Peyer's patch (tissue), 4 donors: Measurements from ENCODE around the gene BAG3.

Source experiments
- POLR2A ChIP-seq, 2 donors: fragments of 450-650 bp; IDR thresholded peaks; one replicate each; pipeline ENCODE4 v1.5.1; 2017; ENCODE audit warnings: antibody characterized with exemption in 2 of 2, mild to moderate bottlenecking in 2 of 2, moderate library complexity in 2 of 2
- TF ChIP-seq, protein P1 (sequence below), 6 experiments: fragments of 450-650 bp in 4 of 6; fragments of 200-600 bp in 2 of 6; sonication (generic) in 1 of 6; IDR thresholded peaks; one replicate each; pipeline ENCODE4 v1.5.1; 2017 to 2019; ENCODE audit warnings: antibody characterized with exemption in 6 of 6, mild to moderate bottlenecking in 3 of 6, moderate library complexity in 1 of 6

GRCh38 chr10:119693262-119693957 lies 42.2 kb downstream of the BAG3 start:
- TF ChIP-seq, protein P1, sequence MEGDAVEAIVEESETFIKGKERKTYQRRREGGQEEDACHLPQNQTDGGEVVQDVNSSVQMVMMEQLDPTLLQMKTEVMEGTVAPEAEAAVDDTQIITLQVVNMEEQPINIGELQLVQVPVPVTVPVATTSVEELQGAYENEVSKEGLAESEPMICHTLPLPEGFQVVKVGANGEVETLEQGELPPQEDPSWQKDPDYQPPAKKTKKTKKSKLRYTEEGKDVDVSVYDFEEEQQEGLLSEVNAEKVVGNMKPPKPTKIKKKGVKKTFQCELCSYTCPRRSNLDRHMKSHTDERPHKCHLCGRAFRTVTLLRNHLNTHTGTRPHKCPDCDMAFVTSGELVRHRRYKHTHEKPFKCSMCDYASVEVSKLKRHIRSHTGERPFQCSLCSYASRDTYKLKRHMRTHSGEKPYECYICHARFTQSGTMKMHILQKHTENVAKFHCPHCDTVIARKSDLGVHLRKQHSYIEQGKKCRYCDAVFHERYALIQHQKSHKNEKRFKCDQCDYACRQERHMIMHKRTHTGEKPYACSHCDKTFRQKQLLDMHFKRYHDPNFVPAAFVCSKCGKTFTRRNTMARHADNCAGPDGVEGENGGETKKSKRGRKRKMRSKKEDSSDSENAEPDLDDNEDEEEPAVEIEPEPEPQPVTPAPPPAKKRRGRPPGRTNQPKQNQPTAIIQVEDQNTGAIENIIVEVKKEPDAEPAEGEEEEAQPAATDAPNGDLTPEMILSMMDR (IDR thresholded peaks at IDR 0.05), result no peak
- TF ChIP-seq POLR2A (IDR thresholded peaks at IDR 0.05), result no peak
